Ovary (tissue), 3 donors: ENCODE measurements around the gene MXD3.

ENCODE experiments used
- EP300 ChIP-seq: sonication (generic); formaldehyde crosslinking; IDR thresholded peaks from one replicate; pipeline ENCODE4 v1.6.1; 2017; ENCODE audit warnings: antibody characterized with exemption
- POLR2A ChIP-seq: fragments of 450-650 bp; IDR thresholded peaks from one replicate; pipeline ENCODE4 v1.6.1; 2017; ENCODE audit warnings: antibody characterized with exemption, mild to moderate bottlenecking, moderate library complexity
- TF ChIP-seq, protein P1 (sequence below), 3 donors: fragments of 450-650 bp in 2 of 3; fragments of 200-600 bp in 1 of 3; IDR thresholded peaks; one replicate each; pipeline versions ENCODE4 v1.5.1 to v1.8.0; 2016 to 2022; ENCODE audit warnings: antibody characterized with exemption in 3 of 3, mild to moderate bottlenecking in 1 of 3
- donor health status: DM: no; HTN: no; CAD: no.

DNA sequence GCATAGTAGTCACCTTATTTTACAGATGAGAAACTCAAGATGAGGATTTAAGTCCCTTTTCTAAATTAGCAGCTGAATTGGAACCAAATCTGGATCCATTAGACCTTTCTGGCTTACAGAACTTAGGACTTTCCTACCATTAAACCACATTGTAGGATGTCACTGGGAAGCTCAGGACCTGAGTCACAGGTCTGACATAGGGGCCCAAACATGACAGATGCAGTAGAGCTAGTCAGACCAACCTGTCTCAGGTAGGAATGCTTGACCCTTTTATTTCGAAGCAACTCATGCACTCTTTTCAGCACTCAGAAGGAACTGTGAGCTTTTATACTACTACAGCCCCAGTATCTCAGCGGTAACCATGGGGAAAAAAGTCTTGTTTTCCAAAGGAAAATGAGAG is 10.7 kb downstream of the MXD3 start:
- TF ChIP-seq, protein P1, sequence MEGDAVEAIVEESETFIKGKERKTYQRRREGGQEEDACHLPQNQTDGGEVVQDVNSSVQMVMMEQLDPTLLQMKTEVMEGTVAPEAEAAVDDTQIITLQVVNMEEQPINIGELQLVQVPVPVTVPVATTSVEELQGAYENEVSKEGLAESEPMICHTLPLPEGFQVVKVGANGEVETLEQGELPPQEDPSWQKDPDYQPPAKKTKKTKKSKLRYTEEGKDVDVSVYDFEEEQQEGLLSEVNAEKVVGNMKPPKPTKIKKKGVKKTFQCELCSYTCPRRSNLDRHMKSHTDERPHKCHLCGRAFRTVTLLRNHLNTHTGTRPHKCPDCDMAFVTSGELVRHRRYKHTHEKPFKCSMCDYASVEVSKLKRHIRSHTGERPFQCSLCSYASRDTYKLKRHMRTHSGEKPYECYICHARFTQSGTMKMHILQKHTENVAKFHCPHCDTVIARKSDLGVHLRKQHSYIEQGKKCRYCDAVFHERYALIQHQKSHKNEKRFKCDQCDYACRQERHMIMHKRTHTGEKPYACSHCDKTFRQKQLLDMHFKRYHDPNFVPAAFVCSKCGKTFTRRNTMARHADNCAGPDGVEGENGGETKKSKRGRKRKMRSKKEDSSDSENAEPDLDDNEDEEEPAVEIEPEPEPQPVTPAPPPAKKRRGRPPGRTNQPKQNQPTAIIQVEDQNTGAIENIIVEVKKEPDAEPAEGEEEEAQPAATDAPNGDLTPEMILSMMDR (IDR thresholded peaks at IDR 0.05), result no peak
- no peak for TF ChIP-seq EP300
- no peak for TF ChIP-seq POLR2A
